Astrocyte of the cerebellum (primary cell): ENCODE data around the gene HMCN2.

Source experiments
- DNase-seq: peaks from one replicate; pipeline ENCODE4 v3.0.0-alpha.2; 2011; ENCODE audit warnings: low read depth
- H3K4me3 ChIP-seq: 2 replicates; pipeline ENCODE4 v1.5.1; 2011; ENCODE audit warnings: mild to moderate bottlenecking, low read depth, low read length, moderate library complexity
- CTCF ChIP-seq: IDR thresholded peaks from 2 replicates; pipeline ENCODE4 v1.5.1; 2012; ENCODE audit warnings: low read length, low read depth, moderate library complexity, mild to moderate bottlenecking; ENCODE audit errors: missing control alignments
- in situ Hi-C: cut with HindIII; loops from 2 replicates; pipeline ENCODE4 v1.10.0; 2017; ENCODE audit warnings: low sequenced_read_pairs

HMCN2 gene

GRCh38 chr9:130234340-130235260, 31.0 kb upstream of the HMCN2 start:
- TF ChIP-seq CTCF: no peak
- no peak for DNase-seq

GRCh38 chr9:130235558-130236435, 29.8 kb upstream of the HMCN2 start:
- in situ Hi-C loops: no loop called here
- no peak overlapping the region for H3K4me3 ChIP-seq
- no peak for DNase-seq
- TF ChIP-seq CTCF: peak; percentile 98

More at GRCh38 chr9:130234340-130235260, 31.0 kb upstream of the HMCN2 start:
- H3K4me3 ChIP-seq: no peak overlapping the region
- in situ Hi-C loops: no loop called here

- H3K4me3 ChIP-seq: no peak overlapping the region
- no peak for TF ChIP-seq CTCF
- no peak for DNase-seq
- in situ Hi-C loops: no loop called here
These were observed 29.0 kb upstream of the HMCN2 start for GRCh38 chr9:130236436-130236985.

GRCh38 chr9:130237076-130237475, 28.5 kb upstream of the HMCN2 start:
- DNase-seq: no peak
- no peak for TF ChIP-seq CTCF
- in situ Hi-C loops: no loop called here
- no peak overlapping the region for H3K4me3 ChIP-seq

GRCh38 chr9:130237763-130238524, 27.6 kb upstream of the HMCN2 start:
- TF ChIP-seq CTCF: no peak
- in situ Hi-C loops: no loop called here
- no peak for DNase-seq
- H3K4me3 ChIP-seq: no peak overlapping the region

- TF ChIP-seq CTCF: no peak
- H3K4me3 ChIP-seq: no peak overlapping the region
- no peak for DNase-seq
- in situ Hi-C loops: no loop called here
These were observed 26.2 kb upstream of the HMCN2 start for GRCh38 chr9:130239363-130239695.
